Esophagus (tissue), 2 donors: ENCODE results near the gene FCHSD2. TPM values are rescaled to one million over a fixed set of nuclear protein-coding genes. Genes with fewer than 3 reads are reported as not detected.
"Not testable (repeated sequence)": the region's sequence is repeated elsewhere in the genome, so short reads cannot be mapped to it uniquely, and the experiment has no call there.

Experiments
- H3K27ac ChIP-seq, 2 donors: one replicate each; pipeline ENCODE4 v1.5.1; 2013; ENCODE audit warnings: low read depth in 2 of 2, mild to moderate bottlenecking in 2 of 2, inconsistent platforms in 1 of 2, low read length in 1 of 2, moderate library complexity in 1 of 2
- H3K27me3 ChIP-seq, 2 donors: one replicate each; pipeline ENCODE4 v1.6.1; 2013; ENCODE audit warnings: low read length in 2 of 2, control low read depth in 1 of 2, mild to moderate bottlenecking in 1 of 2; ENCODE audit not compliant: insufficient read depth in 2 of 2, control insufficient read depth in 1 of 2
- H3K36me3 ChIP-seq, 2 donors: one replicate each; pipeline ENCODE4 v1.6.1; 2013; ENCODE audit warnings: low read length in 1 of 2; ENCODE audit not compliant: control insufficient read depth in 2 of 2, insufficient read depth in 2 of 2
- H3K4me1 ChIP-seq, 2 donors: one replicate each; pipeline ENCODE4 v1.6.1; 2013; ENCODE audit warnings: low read length in 1 of 2; ENCODE audit not compliant: control insufficient read depth in 2 of 2, insufficient read depth in 2 of 2
- H3K4me3 ChIP-seq, 2 donors: one replicate each; pipeline ENCODE4 v1.5.1; 2013; ENCODE audit warnings: low read length in 2 of 2, mild to moderate bottlenecking in 2 of 2, low read depth in 1 of 2, moderate library complexity in 1 of 2
- H3K9me3 ChIP-seq, 2 donors: one replicate each; pipeline ENCODE4 v1.6.1; 2013; ENCODE audit warnings: mild to moderate bottlenecking in 2 of 2, low read depth in 1 of 2, low read length in 1 of 2, moderate library complexity in 1 of 2; ENCODE audit not compliant: control insufficient read depth in 2 of 2, insufficient read depth in 1 of 2
- WGBS, 2 donors: extraction: QIAGEN DNeasy Blood & Tissue Kit; methylation state at CpG; one replicate each; pipeline ENCODE4 v1.1.7; 2013; 5-methylcytosine and 5-hydroxymethylcytosine counted together
- polyA plus RNA-seq, 2 donors: library from polyadenylated mRNA; stranded (reverse); fragments of 200-250 nt; gene quantifications; one replicate each; pipeline ENCODE4 v1.2.3, GENCODE V29; 2013
- donor health status: healthy with polysubstance abuse.
- donor health status: Bipolar disorder and iron deficiency.

The FCHSD2 gene
- polyA plus RNA-seq, 2 donors, result 3.7 to 4.7 TPM

DNA sequence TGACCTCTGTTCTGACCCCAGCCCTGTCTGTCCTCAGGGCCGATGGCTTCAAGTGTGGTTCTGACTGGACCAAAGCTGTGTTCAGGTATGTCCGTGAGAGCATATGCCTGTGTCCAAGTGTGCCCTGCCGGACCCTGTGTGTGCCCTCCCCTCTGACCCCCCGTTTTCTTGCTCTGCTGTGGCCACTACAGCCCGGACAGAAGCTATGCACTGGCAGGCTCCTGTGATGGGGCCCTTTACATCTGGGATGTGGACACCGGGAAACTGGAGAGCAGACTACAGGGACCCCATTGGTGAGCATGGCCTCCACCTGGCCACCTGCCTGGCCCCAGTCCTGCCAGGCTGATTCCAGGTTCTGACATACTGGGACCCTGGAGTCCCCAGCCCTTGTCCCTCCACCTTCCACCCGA is 313.4 kb downstream of the FCHSD2 start:
- no peak overlapping the region for H3K4me3 ChIP-seq
- no peaks in the 10 kb centered on the region for H3K27me3 ChIP-seq
- 78 to 87% methylated on average over 7 of the region's 7 CpGs for WGBS, 2 donors
- peaks cover 8 to 31% of the 10 kb centered on the region in 2 donors for H3K36me3 ChIP-seq
- no peaks in the 10 kb centered on the region for H3K9me3 ChIP-seq
- H3K4me1 ChIP-seq, result peaks cover 0 to 5% of the 10 kb centered on the region in 2 donors
- no peak overlapping the region for H3K27ac ChIP-seq

DNA sequence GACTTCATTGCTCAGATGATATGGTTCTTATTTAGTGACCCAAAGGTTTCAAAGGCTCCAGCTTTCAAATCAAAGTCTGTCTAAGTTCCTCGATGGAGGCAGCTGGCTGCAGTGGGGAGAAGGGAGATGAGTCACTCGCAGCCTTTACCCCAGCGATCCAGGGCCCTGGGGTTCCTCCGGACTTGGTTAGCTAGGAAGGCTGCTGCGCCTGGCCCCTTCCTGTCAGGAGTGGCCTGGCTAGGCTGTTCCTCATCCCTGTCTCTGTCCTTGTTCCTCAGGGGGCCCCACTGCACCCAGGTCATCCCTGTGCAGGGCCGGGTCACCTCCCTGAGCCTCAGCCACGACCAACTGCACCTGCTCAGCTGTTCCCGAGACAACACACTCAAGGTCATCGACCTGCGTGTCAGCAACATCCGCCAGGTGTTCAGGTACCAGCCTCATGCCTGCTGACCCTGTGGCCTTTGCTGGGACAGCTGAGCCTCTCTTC is 314.0 kb downstream of the FCHSD2 start:
- WGBS, 2 donors, result 62 to 73% methylated on average over 11 of the region's 11 CpGs

DNA sequence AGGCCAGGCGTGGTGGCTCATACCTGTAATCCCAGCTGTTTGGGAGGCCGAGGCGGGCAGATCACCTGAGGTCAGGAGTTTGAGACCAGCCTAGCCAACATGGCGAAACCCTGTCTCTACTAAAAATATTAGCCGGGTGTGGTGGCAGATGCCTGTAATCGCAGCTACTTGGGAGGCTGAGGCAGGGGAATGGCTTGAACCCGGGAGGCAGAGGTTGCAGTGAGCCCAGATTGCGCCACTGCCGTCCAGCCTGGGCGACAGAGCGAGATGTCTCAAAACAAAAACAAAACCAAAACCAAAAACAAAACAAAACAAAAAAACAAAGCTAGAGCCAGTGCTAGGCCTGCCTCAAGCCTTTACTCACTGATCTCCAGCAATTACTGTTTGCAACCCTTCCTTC is 314.5 kb downstream of the FCHSD2 start:
- not testable (repeated sequence) for H3K4me1 ChIP-seq, H3K27me3 ChIP-seq, H3K27ac ChIP-seq, H3K4me3 ChIP-seq, H3K9me3 ChIP-seq
- H3K36me3 ChIP-seq, result peaks cover 8 to 29% of the 10 kb centered on the region in 2 donors
- WGBS, 2 donors, result 78 to 82% methylated on average over 11 of the region's 11 CpGs

More for the DNA sequence above, 314.0 kb downstream of the FCHSD2 start:
- peaks cover 0 to 5% of the 10 kb centered on the region in 2 donors for H3K4me1 ChIP-seq
- no peaks in the 10 kb centered on the region for H3K9me3 ChIP-seq
- H3K4me3 ChIP-seq, result no peak overlapping the region
- H3K27ac ChIP-seq, result peak overlapping the region in 1 of 2 donors; percentile 19
- H3K27me3 ChIP-seq, result no peaks in the 10 kb centered on the region
- H3K36me3 ChIP-seq, result peaks cover 8 to 30% of the 10 kb centered on the region in 2 donors

DNA sequence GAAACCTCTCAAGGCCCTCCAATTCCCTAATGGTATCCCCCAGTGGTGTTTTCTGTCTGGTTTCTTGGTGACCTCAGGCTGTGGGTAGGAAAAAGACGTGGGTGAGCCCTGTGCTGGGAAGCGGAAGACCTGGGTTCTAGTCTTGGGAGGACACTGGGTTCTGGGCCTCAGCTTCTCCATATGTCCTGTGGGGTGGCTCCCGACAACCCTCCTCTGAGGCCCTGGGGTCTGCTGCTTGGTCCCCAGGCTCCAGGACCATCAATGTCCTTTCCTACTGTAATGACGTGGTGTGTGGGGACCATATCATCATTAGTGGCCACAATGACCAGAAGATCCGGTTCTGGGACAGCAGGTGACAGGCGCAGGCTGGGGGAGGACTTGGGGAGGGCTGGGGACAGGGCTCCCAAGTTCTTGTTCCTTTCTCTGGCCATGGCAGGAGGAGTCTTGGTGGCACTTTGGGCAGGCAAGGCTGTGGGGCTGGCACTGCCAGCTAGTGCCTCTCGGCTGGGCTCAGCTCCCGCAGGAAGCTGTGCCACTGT is 315.1 kb downstream of the FCHSD2 start:
- no peak overlapping the region for H3K4me3 ChIP-seq
- no peaks in the 10 kb centered on the region for H3K27me3 ChIP-seq
- peaks cover 0 to 9% of the 10 kb centered on the region in 2 donors for H3K4me1 ChIP-seq
- WGBS, 2 donors, result 89 to 93% methylated on average over 8 of the region's 8 CpGs
- no peaks in the 10 kb centered on the region for H3K9me3 ChIP-seq
- H3K36me3 ChIP-seq, result peaks cover 8 to 29% of the 10 kb centered on the region in 2 donors
- no peak overlapping the region for H3K27ac ChIP-seq

DNA sequence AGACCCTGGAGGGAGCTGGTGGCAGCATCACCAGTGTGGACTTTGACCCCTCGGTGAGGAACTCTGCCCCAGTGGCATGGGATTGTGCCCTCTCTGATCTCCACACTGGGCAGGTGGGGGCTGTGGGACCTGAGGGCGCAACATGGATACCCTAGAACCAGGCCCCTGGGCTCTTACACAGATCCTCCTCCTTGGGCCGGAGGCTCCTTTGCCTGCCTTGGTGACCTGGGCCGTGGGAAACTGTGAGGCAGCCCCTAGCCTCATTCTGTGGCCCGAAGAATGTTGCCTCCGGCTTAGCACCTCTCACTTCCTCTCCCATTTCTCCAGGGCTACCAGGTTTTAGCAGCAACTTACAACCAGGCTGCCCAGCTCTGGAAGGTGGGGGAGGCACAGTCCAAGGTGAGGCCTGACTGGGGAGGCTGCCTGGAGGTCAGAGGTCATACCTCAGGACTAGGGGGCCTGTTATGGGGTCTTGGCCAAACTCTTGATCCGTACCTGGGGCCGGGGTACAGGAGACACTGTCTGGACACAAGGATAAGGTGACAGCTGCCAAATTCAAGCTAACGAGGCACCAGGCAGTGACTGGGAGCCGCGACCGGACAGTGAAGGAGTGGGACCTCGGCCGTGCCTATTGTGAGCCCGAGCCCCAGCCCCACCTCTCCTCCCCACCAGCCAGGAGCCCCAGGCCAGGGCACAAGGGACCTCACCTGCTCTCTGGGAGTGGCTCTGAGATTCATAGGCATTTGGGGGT is 315.8 kb downstream of the FCHSD2 start:
- H3K9me3 ChIP-seq, result no peaks in the 10 kb centered on the region
- H3K36me3 ChIP-seq, result peaks cover 8 to 29% of the 10 kb centered on the region in 2 donors
- H3K4me1 ChIP-seq, result peaks cover 0 to 7% of the 10 kb centered on the region in 2 donors
- no peaks in the 10 kb centered on the region for H3K27me3 ChIP-seq
- no peak overlapping the region for H3K4me3 ChIP-seq
- H3K27ac ChIP-seq, result peak overlapping the region in 1 of 2 donors; percentile 7
- 87 to 88% methylated on average over 15 of the region's 15 CpGs for WGBS, 2 donors

DNA sequence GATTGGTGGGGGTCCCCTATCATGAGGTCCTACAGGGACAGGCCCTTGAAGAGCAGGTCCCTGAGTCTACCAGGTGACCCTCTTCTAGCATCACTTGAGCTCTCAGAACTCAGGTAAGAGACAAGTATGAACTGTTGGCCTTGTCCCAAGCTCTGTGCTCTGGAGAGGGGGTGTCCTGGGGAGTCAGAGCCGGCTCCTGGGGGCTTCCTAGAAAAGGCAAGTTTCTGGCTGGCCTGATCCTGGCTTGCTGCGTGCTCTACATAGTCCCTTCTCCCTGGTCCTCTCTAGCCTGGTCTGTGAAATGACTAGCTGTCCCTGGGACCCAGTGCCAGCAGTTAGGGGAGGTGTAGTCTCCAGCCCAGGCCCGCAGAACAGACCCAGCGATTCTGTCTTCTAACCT is 316.5 kb downstream of the FCHSD2 start:
- Histone ChIP-seq H3K36me3 (peaks cover 8 to 32% of the 10 kb centered on the region in 2 donors), H3K27me3 (no peaks in the 10 kb centered on the region), H3K27ac (no peak overlapping the region), H3K9me3 (no peaks in the 10 kb centered on the region), H3K4me1 (peaks cover 0 to 14% of the 10 kb centered on the region in 2 donors), H3K4me3 (no peak overlapping the region)
- 65 to 75% methylated on average over 4 of the region's 4 CpGs for WGBS, 2 donors

DNA sequence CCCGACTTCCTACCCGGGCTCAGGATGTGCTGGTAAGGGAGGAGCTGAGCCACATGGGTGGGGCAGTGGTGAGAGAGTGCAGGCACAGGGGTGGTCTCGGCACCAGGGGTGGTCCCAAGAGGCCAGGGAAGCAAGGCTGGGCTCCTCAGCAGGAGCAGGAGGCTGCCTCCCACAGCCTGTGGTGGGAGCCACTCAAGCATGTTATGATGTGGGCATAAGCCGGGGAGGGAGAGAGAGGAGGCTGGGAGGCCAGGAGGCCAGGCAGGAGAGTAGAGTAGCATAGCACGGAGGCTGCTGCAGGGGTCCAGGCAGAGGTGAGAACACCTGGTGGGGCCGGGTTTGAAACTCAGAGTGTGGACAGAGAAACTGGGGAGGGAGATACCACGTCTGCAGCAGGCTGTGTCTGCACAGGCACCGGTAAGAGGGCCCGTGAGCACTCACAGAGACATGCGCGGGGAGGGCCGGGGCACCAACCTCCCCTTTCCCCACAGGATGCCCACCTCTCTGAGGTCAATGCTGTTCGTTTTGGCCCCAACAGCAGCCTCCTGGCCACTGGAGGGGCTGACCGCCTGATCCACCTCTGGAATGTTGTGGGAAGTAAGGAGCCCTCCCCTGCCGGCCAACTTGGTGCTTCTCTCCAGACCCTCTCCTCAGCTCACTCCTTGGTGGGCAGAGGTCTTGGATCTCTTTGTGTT is 317.2 kb downstream of the FCHSD2 start:
- H3K4me3 ChIP-seq, result no peak overlapping the region
- H3K27me3 ChIP-seq, result no peaks in the 10 kb centered on the region
- no peaks in the 10 kb centered on the region for H3K9me3 ChIP-seq
- H3K36me3 ChIP-seq, result peaks cover 8 to 29% of the 10 kb centered on the region in 2 donors
- WGBS, 2 donors, result 79 to 82% methylated on average over 15 of the region's 15 CpGs
- H3K4me1 ChIP-seq, result peaks cover 0 to 17% of the 10 kb centered on the region in 2 donors
- H3K27ac ChIP-seq, result no peak overlapping the region

DNA sequence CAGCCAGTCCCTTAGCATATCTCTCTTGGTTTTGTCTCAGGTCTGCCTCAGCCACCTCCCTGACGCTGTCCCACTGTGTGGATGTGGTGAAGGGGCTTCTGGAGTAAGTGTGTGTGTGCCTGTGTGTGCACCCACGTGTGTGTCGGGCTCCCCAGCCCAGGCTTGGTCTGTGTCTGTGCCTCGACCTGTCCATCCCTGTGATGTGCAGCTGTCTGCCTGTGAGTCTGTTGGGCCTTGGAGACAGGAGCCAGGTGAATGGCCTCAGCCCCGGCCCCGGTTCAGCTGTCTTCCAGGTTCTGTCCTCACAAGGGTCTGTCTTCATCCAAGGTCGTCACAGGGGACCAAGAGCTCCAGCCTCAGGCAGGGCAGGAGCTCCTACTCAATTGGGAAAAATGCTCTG is 318.1 kb downstream of the FCHSD2 start:
- WGBS, 2 donors, result 78 to 88% methylated on average over 7 of the region's 7 CpGs
- no peaks in the 10 kb centered on the region for H3K27me3 ChIP-seq

DNA sequence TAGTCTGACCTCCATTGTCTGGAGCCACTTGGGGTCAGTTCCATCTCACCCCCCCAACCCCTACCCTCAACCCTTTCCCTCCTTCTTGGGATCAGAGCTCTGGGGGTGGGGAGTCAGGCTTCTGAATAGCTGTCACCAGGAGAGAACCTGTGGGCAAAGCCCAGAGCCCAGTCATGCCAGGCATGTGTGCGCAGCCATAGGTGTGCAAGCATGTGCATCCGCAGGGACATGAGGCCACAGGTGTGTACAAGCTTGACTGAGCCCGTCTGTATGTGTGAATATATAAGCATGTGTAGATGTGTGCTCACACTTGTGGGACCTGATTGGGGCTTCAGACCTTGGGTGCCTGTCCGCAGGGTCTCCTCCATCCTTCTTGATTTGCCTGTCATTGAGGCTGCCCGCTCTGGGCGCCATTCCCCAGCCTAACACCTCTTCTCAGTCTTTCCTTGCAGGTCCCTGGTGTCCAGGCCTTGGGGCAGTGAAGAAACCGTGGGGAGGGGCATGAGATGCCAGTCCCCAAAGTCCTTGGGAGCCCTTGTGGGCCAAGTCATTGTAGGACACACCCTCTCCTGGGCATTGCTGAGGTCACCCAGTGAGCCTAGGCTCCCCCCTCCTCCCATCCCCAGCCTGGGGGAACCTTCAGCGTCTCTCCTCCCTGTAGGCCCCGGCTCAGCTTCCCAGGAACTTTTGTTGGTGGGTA is 318.9 kb downstream of the FCHSD2 start:
- peaks cover 0 to 19% of the 10 kb centered on the region in 2 donors for H3K4me1 ChIP-seq
- no peaks in the 10 kb centered on the region for H3K27me3 ChIP-seq
- no peak overlapping the region for H3K27ac ChIP-seq
- WGBS, 2 donors, result 89 to 90% methylated on average over 9 of the region's 9 CpGs
- peaks cover 5 to 19% of the 10 kb centered on the region in 2 donors for H3K36me3 ChIP-seq
- H3K9me3 ChIP-seq, result no peaks in the 10 kb centered on the region
- H3K4me3 ChIP-seq, result no peak overlapping the region

More for the DNA sequence above, 318.1 kb downstream of the FCHSD2 start:
- Histone ChIP-seq H3K36me3 (peaks cover 8 to 23% of the 10 kb centered on the region in 2 donors), H3K4me3 (no peak overlapping the region), H3K4me1 (peaks cover 0 to 19% of the 10 kb centered on the region in 2 donors), H3K27ac (no peak overlapping the region), H3K9me3 (no peaks in the 10 kb centered on the region)
